Measurements from ENCODE around the gene PPM1A. TPM values are rescaled to one million over a fixed set of nuclear protein-coding genes. Genes with fewer than 3 reads are reported as not detected.

The PPM1A gene
- total and polyA plus RNA-seq, 9 of the 15 experiments (the other 6 are each of a cell fraction or from before 2014, with no cell fraction given) = 5.5 to 23.9 (median 15.2) TPM

DNA sequence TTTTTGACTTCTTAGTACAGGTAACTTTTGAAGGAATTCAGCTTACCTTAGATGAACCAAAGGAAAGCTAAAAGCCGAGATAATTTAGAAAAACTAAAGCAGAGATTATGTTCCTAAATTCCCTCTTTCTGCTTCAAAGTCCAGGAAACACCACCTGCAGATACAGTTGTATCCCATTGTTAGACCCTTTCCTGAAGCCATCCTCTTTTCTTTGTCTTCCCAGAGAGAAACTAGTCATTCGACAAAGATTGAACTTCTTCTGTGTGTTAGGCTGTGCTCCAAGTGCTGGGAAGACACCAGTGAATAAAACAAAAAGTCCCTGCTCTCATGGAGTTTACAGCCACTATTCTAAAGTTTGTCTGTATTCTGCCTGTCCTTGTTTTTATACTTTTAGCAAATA is 29.3 kb downstream of the PPM1A start:
- Histone ChIP-seq H3K4me1 (replicated peaks in 1 of 2; ENCODE audit: control insufficient read depth in 2 of 2, insufficient read depth in 2 of 2, low read length in 2 of 2) (peaks cover 6 to 13% of the 10 kb centered on the region in 2 experiments; a peak in 3 of 5 replicates), H3K9me3 (replicated peaks; ENCODE audit: control insufficient read depth, insufficient read depth, low read depth, low read length) (no peaks in the 10 kb centered on the region), H2AFZ (ENCODE audit: low read depth, low read length) (no peak overlapping the region), H4K20me1 (replicated peaks; ENCODE audit: control insufficient read depth, insufficient read depth, low read length) (no peaks in the 10 kb centered on the region), H3K27me3 (ENCODE audit: control insufficient read depth in 2 of 2, insufficient read depth in 2 of 2, low read length in 2 of 2) (no peaks in the 10 kb centered on the region), H3K4me3 (no peak overlapping the region), H3K9me1 (ENCODE audit: control insufficient read depth, insufficient read depth, low read length) (no peaks in the 10 kb centered on the region), H3K27ac (ENCODE audit: extremely low read depth, low read depth, low read length) (no peak overlapping the region), H3K79me2 (ENCODE audit: control insufficient read depth, insufficient read depth, low read length) (peaks cover 66% of the 10 kb centered on the region), H3K9ac (ENCODE audit: insufficient read depth in 1 of 2, low read depth in 2 of 2, low read length in 2 of 2) (no peak overlapping the region), H3K4me2 (ENCODE audit: insufficient read depth, low read length) (no peak overlapping the region), H3K36me3 (ENCODE audit: control insufficient read depth, insufficient read depth, low read length) (peaks cover 11% of the 10 kb centered on the region)
- 100% methylated on average over 1 of the region's 2 CpGs for WGBS (ENCODE audit: insufficient coverage, low coverage, missing lambda C conversion rate)
- TF ChIP-seq ZNF740 (CRISPR knock-in tag; IDR thresholded peaks at IDR 0.05) = no peak
- no peak for TF ChIP-seq ZNF740 (tag; IDR thresholded peaks at IDR 0.05)
- no peak for TF ChIP-seq ELF4 (CRISPR knock-in tag; IDR thresholded peaks at IDR 0.05)
- no peak for TF ChIP-seq ZNF274 (IDR thresholded peaks at IDR 0.05; ENCODE audit: borderline replicate concordance, low read depth, low read length)
- TF ChIP-seq HMG20A (CRISPR knock-in tag; conservative IDR thresholded peaks at IDR 0.05) = no peak
- FAIRE-seq (no peak), DNase-seq (ENCODE audit: extremely low read depth in 1 of 4, low spot score in 3 of 4) (no peak), ATAC-seq (no peak)
- intact Hi-C loops (cut with micrococcal nuclease) = no loop called here
- POLR2A ChIA-PET = interaction anchor here (1.6 kb wide), 1 partner anchor 20 kb away, joined by 3 read pairs; no protein-coding TSS in a partner anchor
- CTCF ChIA-PET (ENCODE audit: low intra/inter-chr PET ratio) = no interaction called here
- in situ Hi-C loops (cut with MboI) = no loop called here
- BruUV-seq (replicated peaks) = no TSS peak

DNA sequence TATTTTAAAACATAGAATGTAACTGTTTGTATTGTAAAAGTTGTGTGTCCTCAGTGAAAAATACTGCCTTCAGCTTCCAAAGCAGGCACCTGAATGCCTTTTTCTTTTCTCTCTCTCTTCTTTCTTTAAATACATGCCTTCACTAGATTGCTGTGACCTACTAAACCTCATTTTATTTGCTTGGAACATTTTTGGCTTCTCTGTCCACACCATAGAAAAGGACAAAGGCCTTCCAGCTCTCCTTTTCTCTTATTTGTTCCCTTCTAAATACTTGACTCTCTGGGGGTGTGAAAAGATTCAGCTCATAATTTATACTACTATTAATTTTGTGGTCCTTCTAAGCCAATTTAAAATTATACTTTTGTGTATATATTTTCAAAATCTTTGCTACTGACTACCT is 38.4 kb downstream of the PPM1A start:
- peaks cover 46% of the 10 kb centered on the region for H3K36me3 ChIP-seq (ENCODE audit: control insufficient read depth, insufficient read depth, low read length)
- no TSS peak for BruUV-seq (replicated peaks)
- H3K4me3 ChIP-seq = no peak overlapping the region
- ATAC-seq (no peak), DNase-seq (ENCODE audit: extremely low read depth in 1 of 4, low spot score in 3 of 4) (no peak), FAIRE-seq (no peak)
- in situ Hi-C loops (cut with MboI) = no loop called here
- POLR2A ChIA-PET = no interaction called here
- CTCF ChIA-PET (ENCODE audit: low intra/inter-chr PET ratio) = no interaction called here
- H4K20me1 ChIP-seq (replicated peaks; ENCODE audit: control insufficient read depth, insufficient read depth, low read length) = no peaks in the 10 kb centered on the region
- H3K4me1 ChIP-seq (replicated peaks in 1 of 2; ENCODE audit: control insufficient read depth in 2 of 2, insufficient read depth in 2 of 2, low read length in 2 of 2) = no peaks in the 10 kb centered on the region
- H3K27me3 ChIP-seq (ENCODE audit: control insufficient read depth in 2 of 2, insufficient read depth in 2 of 2, low read length in 2 of 2) = no peaks in the 10 kb centered on the region
- no peaks in the 10 kb centered on the region for H3K79me2 ChIP-seq (ENCODE audit: control insufficient read depth, insufficient read depth, low read length)
- H3K4me2 ChIP-seq (ENCODE audit: insufficient read depth, low read length) = no peak overlapping the region
- no peaks in the 10 kb centered on the region for H3K9me3 ChIP-seq (replicated peaks; ENCODE audit: control insufficient read depth, insufficient read depth, low read depth, low read length)
- H3K27ac ChIP-seq (ENCODE audit: extremely low read depth, low read depth, low read length) = no peak overlapping the region
- intact Hi-C loops (cut with micrococcal nuclease) = no loop called here
- H3K9me1 ChIP-seq (ENCODE audit: control insufficient read depth, insufficient read depth, low read length) = no peaks in the 10 kb centered on the region
- H3K9ac ChIP-seq (ENCODE audit: insufficient read depth in 1 of 2, low read depth in 2 of 2, low read length in 2 of 2) = no peak overlapping the region
- H2AFZ ChIP-seq (ENCODE audit: low read depth, low read length) = no peak overlapping the region
- no peak for TF ChIP-seq ZNF3 (CRISPR knock-in tag; IDR thresholded peaks at IDR 0.05)
- TF ChIP-seq ELF1 (tag; IDR thresholded peaks at IDR 0.05) = no peak
- TF ChIP-seq TFAM (CRISPR knock-in tag; conservative IDR thresholded peaks at IDR 0.05) = no peak
- no peak for TF ChIP-seq C11orf30 (IDR thresholded peaks at IDR 0.05; ENCODE audit: low read depth)
- no peak for TF ChIP-seq FIP1L1 (IDR thresholded peaks at IDR 0.05; ENCODE audit: low read depth, low read length, poor library complexity, severe bottlenecking)
- TF ChIP-seq RBM22 (IDR thresholded peaks at IDR 0.05; ENCODE audit: low read depth, low read length, poor library complexity, severe bottlenecking) = no peak
- TF ChIP-seq NFIX (CRISPR knock-in tag; IDR thresholded peaks at IDR 0.05; ENCODE audit: low read depth) = no peak
- TF ChIP-seq HNRNPK (IDR thresholded peaks at IDR 0.05; ENCODE audit: low read depth, low read length, poor library complexity, severe bottlenecking) = no peak
- no peak for TF ChIP-seq EHMT2 (IDR thresholded peaks at IDR 0.05)
- no peak for TF ChIP-seq MAX (CRISPR knock-in tag; IDR thresholded peaks at IDR 0.05)

Measured in K562 (cell line).